ENCODE measurements around the gene TARP.

DNA sequence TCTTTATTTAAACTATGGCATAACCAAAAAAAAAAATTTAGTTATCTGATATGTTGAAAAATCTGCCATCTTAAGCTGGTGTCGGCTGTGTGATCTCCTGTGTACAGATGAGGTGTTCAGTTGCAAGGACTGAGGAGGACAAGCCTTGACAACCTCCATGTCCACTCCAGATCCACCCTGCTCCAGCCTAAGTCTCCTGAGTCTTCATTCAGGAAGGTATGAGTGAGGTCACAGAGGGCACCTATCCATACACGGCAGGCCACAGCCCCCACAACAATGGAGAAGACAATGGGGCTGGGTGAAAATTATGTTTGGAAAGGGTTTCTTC lies 16.1 kb downstream of the TARP start:
- TF ChIP-seq MYNN (tag by site-specific recombination; IDR thresholded peaks at IDR 0.05; ENCODE audit: borderline replicate concordance) (no peak), ZNF366 (tag by site-specific recombination; conservative IDR thresholded peaks at IDR 0.05) (no peak), ZNF707 (tag by site-specific recombination; IDR thresholded peaks at IDR 0.05) (no peak), KLF1 (tag by site-specific recombination; IDR thresholded peaks at IDR 0.05) (no peak), GFI1B (tag by site-specific recombination; IDR thresholded peaks at IDR 0.05) (no peak), HOXA7 (CRISPR knock-in tag; IDR thresholded peaks at IDR 0.05; ENCODE audit: borderline replicate concordance) (no peak)
- TF ChIP-seq, protein P1, sequence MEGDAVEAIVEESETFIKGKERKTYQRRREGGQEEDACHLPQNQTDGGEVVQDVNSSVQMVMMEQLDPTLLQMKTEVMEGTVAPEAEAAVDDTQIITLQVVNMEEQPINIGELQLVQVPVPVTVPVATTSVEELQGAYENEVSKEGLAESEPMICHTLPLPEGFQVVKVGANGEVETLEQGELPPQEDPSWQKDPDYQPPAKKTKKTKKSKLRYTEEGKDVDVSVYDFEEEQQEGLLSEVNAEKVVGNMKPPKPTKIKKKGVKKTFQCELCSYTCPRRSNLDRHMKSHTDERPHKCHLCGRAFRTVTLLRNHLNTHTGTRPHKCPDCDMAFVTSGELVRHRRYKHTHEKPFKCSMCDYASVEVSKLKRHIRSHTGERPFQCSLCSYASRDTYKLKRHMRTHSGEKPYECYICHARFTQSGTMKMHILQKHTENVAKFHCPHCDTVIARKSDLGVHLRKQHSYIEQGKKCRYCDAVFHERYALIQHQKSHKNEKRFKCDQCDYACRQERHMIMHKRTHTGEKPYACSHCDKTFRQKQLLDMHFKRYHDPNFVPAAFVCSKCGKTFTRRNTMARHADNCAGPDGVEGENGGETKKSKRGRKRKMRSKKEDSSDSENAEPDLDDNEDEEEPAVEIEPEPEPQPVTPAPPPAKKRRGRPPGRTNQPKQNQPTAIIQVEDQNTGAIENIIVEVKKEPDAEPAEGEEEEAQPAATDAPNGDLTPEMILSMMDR (tag by site-specific recombination; IDR thresholded peaks at IDR 0.05), result no peak
